Hematopoietic multipotent progenitor cell treated with erythropoietin and hydrocortisone succinate and interleukin-3 and kit ligand, for 8 days (in vitro differentiated cells): ENCODE results near the gene UNC13B.

Experiments
- DNase-seq: peaks from one replicate; pipeline ENCODE4 v3.0.0-alpha.2; 2015

UNC13B gene

DNA sequence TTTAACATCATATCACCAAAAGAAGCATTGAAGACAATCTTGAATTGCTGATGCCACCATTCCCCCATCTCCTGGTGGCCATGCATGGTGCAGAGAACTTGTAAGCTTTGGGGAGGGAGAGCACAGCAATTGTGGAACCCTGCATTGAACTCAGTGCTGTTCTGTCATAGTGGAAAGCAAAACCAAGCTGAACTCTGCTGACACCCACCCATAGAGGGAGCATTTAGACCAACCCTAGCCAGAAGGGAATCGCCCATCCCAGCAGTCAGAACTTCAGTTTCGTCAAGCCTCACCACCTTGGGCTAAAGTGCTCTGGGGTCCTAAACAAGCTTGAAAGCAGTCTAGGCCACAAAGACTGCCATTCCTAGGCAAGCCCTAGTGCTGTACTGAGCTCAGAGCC lies 290.7 kb downstream of the UNC13B start:
- DNase-seq: no peak

- no peak for DNase-seq
Observed at GRCh38 chr9:35453786-35454185, 292.0 kb downstream of the UNC13B start.
